GM12864 (cell line): Measurements from ENCODE around the gene CYP26B1.

Experiments
- DNase-seq: peaks from one replicate; pipeline ENCODE4 v3.0.0-alpha.2; 2011; ENCODE audit warnings: low read depth
- H3K4me3 ChIP-seq: 2 replicates; pipeline ENCODE4 v1.5.1; 2011; ENCODE audit warnings: mild to moderate bottlenecking, low read depth, low read length, control low read depth
- TF ChIP-seq, protein P1 (sequence below): IDR thresholded peaks from 2 replicates; pipeline ENCODE4 v1.5.1; 2011; ENCODE audit warnings: low read depth, mild to moderate bottlenecking, moderate library complexity, low read length, control low read depth, inconsistent platforms; ENCODE audit errors: missing control alignments

The CYP26B1 gene

DNA sequence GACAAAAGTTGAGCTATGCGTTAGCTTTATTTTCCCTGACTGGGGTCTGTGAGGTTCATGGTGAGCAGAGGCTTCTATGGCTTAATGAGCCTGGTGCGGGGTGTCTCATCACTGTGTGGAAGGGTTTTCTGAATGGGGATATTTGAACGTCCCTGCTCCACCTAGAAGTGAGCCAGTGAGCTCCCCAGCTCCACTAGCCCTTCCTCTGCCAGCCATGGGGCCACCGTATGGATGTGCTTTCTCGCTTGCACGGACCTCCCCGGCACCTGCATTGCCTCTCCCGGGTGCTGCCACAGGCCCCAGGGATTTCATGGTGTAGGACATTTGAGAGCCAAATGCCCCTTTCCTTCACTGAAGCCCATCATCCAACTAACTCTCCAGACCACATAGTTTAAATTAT is 37.8 kb downstream of the CYP26B1 start:
- H3K4me3 ChIP-seq = no peak overlapping the region
- no peak for DNase-seq
- TF ChIP-seq, protein P1, sequence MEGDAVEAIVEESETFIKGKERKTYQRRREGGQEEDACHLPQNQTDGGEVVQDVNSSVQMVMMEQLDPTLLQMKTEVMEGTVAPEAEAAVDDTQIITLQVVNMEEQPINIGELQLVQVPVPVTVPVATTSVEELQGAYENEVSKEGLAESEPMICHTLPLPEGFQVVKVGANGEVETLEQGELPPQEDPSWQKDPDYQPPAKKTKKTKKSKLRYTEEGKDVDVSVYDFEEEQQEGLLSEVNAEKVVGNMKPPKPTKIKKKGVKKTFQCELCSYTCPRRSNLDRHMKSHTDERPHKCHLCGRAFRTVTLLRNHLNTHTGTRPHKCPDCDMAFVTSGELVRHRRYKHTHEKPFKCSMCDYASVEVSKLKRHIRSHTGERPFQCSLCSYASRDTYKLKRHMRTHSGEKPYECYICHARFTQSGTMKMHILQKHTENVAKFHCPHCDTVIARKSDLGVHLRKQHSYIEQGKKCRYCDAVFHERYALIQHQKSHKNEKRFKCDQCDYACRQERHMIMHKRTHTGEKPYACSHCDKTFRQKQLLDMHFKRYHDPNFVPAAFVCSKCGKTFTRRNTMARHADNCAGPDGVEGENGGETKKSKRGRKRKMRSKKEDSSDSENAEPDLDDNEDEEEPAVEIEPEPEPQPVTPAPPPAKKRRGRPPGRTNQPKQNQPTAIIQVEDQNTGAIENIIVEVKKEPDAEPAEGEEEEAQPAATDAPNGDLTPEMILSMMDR = no peak

DNA sequence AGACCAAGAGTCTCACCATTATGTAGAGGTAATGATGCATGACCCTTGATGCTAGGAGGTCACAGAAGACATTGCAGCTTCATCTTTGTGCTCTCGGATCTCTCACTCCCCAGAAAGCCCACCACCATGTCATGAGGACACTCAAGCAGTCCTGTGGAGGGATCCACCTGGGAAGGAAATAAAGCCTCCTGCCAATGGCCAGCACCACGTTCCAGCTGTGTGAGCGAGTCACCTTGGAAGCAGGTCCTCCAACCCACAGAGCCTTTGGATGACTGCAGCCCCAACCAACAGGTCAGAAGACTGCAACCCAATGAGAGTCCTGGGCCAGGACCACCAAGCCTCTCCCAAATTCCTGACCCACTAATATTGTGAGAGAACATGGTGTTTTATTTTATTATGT is 38.4 kb downstream of the CYP26B1 start:
- no peak for DNase-seq
- H3K4me3 ChIP-seq = no peak overlapping the region
- TF ChIP-seq, protein P1 = no peak

- no peak for DNase-seq
- TF ChIP-seq, protein P1 = no peak
- H3K4me3 ChIP-seq = no peak overlapping the region
These were observed 39.5 kb downstream of the CYP26B1 start for GRCh38 chr2:72108121-72108520.

- TF ChIP-seq, protein P1 = no peak
- DNase-seq = no peak
These were observed 40.7 kb downstream of the CYP26B1 start for GRCh38 chr2:72106978-72107377.

GRCh38 chr2:72104821-72105588 is 42.7 kb downstream of the CYP26B1 start:
- TF ChIP-seq, protein P1 = no peak
- no peak overlapping the region for H3K4me3 ChIP-seq
- DNase-seq = no peak

More at GRCh38 chr2:72106978-72107377, 40.7 kb downstream of the CYP26B1 start:
- H3K4me3 ChIP-seq = no peak overlapping the region

DNA sequence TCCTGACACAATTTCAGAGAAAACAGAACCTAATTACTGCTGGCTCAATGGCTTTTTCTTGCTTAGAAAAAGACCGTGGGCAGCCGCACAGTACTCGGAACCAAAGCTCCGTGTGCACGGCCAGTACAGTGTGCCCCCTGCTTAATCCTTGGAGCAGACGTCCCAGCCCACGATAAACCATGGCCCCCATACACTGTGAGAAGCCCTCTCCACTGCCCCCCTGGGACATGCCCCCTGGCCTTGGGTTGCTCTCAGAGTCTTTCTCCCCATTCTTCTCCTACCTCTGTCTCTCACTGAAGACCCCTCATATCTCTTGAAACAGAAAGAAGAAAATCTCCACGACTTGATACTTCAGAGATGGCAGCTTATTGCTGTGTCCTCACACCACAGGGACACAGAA is 44.0 kb downstream of the CYP26B1 start:
- TF ChIP-seq, protein P1 = no peak
- H3K4me3 ChIP-seq = no peak overlapping the region
- no peak for DNase-seq

GRCh38 chr2:72103161-72103560 is 44.5 kb downstream of the CYP26B1 start:
- no peak for DNase-seq
- TF ChIP-seq, protein P1 = no peak
- H3K4me3 ChIP-seq = no peak overlapping the region
